ENCODE measurements around the gene TTYH3.

TTYH3 gene

GRCh38 chr7:2708547-2709310, 76.9 kb downstream of the TTYH3 start:
- no peak for DNase-seq (ENCODE audit: low spot score)

GRCh38 chr7:2709553-2710285, 77.9 kb downstream of the TTYH3 start:
- peak; percentile 57 for DNase-seq (ENCODE audit: low spot score)

- no peak for DNase-seq (ENCODE audit: low spot score)
These were observed 78.5 kb downstream of the TTYH3 start for GRCh38 chr7:2710286-2710655.

GRCh38 chr7:2710901-2711551, 79.2 kb downstream of the TTYH3 start:
- no peak for DNase-seq (ENCODE audit: low spot score)

GRCh38 chr7:2711895-2712675, 80.3 kb downstream of the TTYH3 start:
- DNase-seq (ENCODE audit: low spot score): no peak

GRCh38 chr7:2713370-2713769, 81.6 kb downstream of the TTYH3 start:
- no peak for DNase-seq (ENCODE audit: low spot score)

- no peak for DNase-seq (ENCODE audit: low spot score)
These were observed 82.2 kb downstream of the TTYH3 start for GRCh38 chr7:2713978-2714377.
